Immature natural killer cell (primary cell): Measurements from ENCODE around the gene SOD1. TPM values are rescaled to one million over a fixed set of nuclear protein-coding genes. Genes with fewer than 3 reads are reported as not detected.
A peak's percentile ranks its signal among the peaks of the same experiment; 100 is the strongest.

Experiments
- DNase-seq, 3 donors: peaks; one replicate each; pipeline ENCODE4 v3.0.0; 2022; ENCODE audit warnings: mixed read lengths in 1 of 3
- H3K27ac Mint-ChIP-seq, 6 donors: one replicate each; pipeline ENCODE4 v1.8.0; 2020; ENCODE audit warnings: mixed read lengths in 6 of 6, mild to moderate bottlenecking in 5 of 6, inconsistent platforms in 4 of 6, moderate library complexity in 3 of 6
- H3K27me3 Mint-ChIP-seq, 3 donors: one replicate each; pipeline ENCODE4 v1.8.0; 2020 to 2021; ENCODE audit warnings: low read depth in 3 of 3, mild to moderate bottlenecking in 3 of 3, mixed read lengths in 3 of 3, moderate library complexity in 3 of 3, inconsistent platforms in 1 of 3
- H3K36me3 Mint-ChIP-seq, 3 donors: one replicate each; pipeline ENCODE4 v1.8.0; 2020; ENCODE audit warnings: mixed read lengths in 3 of 3, inconsistent platforms in 2 of 3, mild to moderate bottlenecking in 2 of 3
- H3K4me1 Mint-ChIP-seq, 2 donors: one replicate each; pipeline ENCODE4 v1.8.0; 2020; ENCODE audit warnings: inconsistent platforms in 2 of 2, mild to moderate bottlenecking in 2 of 2, mixed read lengths in 2 of 2, moderate library complexity in 1 of 2
- H3K4me3 Mint-ChIP-seq, 5 donors: one replicate each; pipeline ENCODE4 v1.8.0; 2020; ENCODE audit warnings: mild to moderate bottlenecking in 5 of 5, mixed read lengths in 5 of 5, inconsistent platforms in 3 of 5, moderate library complexity in 3 of 5
- H3K9me3 Mint-ChIP-seq, 6 donors: one replicate each; pipeline ENCODE4 v1.8.0; 2020; ENCODE audit warnings: mild to moderate bottlenecking in 6 of 6, mixed read lengths in 6 of 6, inconsistent platforms in 4 of 6, moderate library complexity in 3 of 6
- polyA plus RNA-seq, 3 donors: library from polyadenylated mRNA; unstranded; fragments of 300-500 nt; fragmentation: Illumina TruSeq; gene quantifications; one replicate each; pipeline ENCODE4 v1.2.3, GENCODE V29; 2021

SOD1 gene
- polyA plus RNA-seq, 3 donors from 2014 or later: 265 to 433 (median 333) TPM

DNA sequence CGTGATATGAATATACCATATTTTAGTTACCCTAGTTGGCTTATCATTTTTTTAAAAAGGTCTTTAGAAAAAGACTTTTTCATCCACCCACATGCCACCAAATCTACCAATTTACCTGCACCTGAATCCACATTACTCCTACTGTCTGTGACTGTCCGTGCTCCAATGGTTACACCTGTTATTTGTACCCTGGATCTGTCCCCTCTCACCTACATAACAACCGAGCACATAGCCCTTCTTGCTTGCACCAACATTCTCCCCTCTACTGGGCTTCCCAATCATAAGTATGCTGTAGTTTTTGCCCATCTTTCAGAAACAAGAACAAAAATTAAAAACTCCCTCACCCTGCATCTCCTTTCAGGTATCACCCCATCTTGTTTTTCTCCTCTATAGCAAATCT lies 17.6 kb downstream of the SOD1 start:
- H3K4me3 Mint-ChIP-seq: no peak overlapping the region
- no peak overlapping the region for H3K27ac Mint-ChIP-seq
- DNase-seq: no peak
- H3K4me1 Mint-ChIP-seq: no peaks in the 10 kb centered on the region
- H3K9me3 Mint-ChIP-seq: no peaks in the 10 kb centered on the region
- peaks cover 0 to 5% (median 0%) of the 10 kb centered on the region in 3 donors for H3K36me3 Mint-ChIP-seq
- H3K27me3 Mint-ChIP-seq: peaks cover 0 to 1% (median 0%) of the 10 kb centered on the region in 3 donors

DNA sequence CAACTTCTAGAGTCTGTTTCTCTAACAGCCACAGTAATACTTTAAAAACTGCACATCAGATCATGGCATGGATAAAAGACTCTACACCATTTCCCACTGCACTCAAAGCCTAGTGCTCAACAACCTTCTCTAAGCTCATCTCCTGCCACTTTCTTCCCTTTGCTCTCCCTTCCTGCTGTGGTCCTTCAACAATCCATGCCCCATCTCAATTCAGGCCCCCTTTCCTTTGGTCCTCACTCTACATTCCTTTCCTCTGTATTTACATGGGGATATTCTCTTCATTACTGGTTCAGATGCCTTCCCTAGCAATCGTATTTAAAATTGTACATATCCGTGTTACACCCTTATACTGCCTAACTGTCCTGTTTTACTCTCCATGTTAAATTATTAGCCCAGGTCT lies 19.0 kb downstream of the SOD1 start:
- no peak overlapping the region for H3K27ac Mint-ChIP-seq
- H3K9me3 Mint-ChIP-seq: no peaks in the 10 kb centered on the region
- no peak for DNase-seq
- no peaks in the 10 kb centered on the region for H3K4me1 Mint-ChIP-seq
- H3K27me3 Mint-ChIP-seq: peaks cover 0 to 2% (median 0%) of the 10 kb centered on the region in 3 donors
- H3K36me3 Mint-ChIP-seq: peaks cover 0 to 15% (median 10%) of the 10 kb centered on the region in 3 donors
- H3K4me3 Mint-ChIP-seq: no peak overlapping the region

DNA sequence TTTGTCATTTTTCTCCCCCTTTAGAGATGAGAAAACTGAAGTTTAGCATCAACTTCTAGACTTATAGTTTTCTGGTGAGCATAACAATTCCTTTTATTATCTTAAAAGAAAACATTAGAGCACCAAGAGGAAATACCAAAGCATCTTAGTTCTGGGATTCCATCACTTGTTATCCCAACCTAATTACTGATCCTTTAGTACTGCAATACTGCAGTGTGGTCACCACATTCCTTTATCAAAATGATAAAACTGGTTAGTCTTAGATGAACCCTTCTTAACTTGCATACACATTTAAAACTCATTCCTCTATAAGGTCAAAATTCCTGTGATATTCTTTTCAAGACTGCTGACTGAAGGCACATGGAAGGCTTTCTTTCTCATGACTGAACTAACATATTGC lies 23.1 kb downstream of the SOD1 start:
- Mint-ChIP-seq H3K27me3 (peaks cover 0 to 3% (median 2%) of the 10 kb centered on the region in 3 donors), H3K4me3 (no peak overlapping the region), H3K9me3 (no peaks in the 10 kb centered on the region), H3K36me3 (peaks cover 4 to 45% (median 27%) of the 10 kb centered on the region in 3 donors), H3K4me1 (no peaks in the 10 kb centered on the region), H3K27ac (peak overlapping the region in 2 of 6 donors; percentile 17 to 36)
- no peak for DNase-seq

GRCh38 chr21:31683029-31683428 lies 23.5 kb downstream of the SOD1 start:
- H3K4me3 Mint-ChIP-seq: no peak overlapping the region
- peak overlapping the region in 2 of 6 donors; percentile 26 to 36 for H3K27ac Mint-ChIP-seq
- H3K9me3 Mint-ChIP-seq: no peaks in the 10 kb centered on the region
- peaks cover 0 to 3% (median 2%) of the 10 kb centered on the region in 3 donors for H3K27me3 Mint-ChIP-seq
- H3K4me1 Mint-ChIP-seq: no peaks in the 10 kb centered on the region
- no peak for DNase-seq
- H3K36me3 Mint-ChIP-seq: peaks cover 4 to 47% (median 27%) of the 10 kb centered on the region in 3 donors

DNA sequence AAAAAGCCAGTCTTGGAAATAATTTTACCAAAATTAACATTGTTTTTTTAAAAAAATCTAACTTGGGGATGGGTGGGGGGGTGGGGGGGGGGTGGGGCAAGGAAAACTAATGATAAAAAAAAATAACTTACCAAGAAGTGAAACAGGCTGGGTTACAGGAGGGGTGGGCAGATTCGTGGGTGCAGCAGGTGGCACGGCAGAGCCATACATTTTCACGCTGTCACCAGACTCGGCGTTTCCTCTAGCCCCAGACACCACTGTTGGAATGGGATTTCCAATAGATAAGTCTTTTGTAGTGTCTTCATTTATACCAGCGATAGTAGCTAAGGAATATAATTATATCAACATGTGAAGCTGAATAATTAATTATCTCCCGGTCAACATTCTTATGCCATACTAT lies 25.4 kb downstream of the SOD1 start:
- Mint-ChIP-seq H3K4me1 (no peaks in the 10 kb centered on the region), H3K4me3 (no peak overlapping the region), H3K9me3 (no peaks in the 10 kb centered on the region), H3K27me3 (peaks cover 0 to 5% (median 2%) of the 10 kb centered on the region in 3 donors), H3K36me3 (peaks cover 7 to 53% (median 30%) of the 10 kb centered on the region in 3 donors), H3K27ac (peak overlapping the region in 1 of 6 donors; percentile 18)
- DNase-seq: no peak

DNA sequence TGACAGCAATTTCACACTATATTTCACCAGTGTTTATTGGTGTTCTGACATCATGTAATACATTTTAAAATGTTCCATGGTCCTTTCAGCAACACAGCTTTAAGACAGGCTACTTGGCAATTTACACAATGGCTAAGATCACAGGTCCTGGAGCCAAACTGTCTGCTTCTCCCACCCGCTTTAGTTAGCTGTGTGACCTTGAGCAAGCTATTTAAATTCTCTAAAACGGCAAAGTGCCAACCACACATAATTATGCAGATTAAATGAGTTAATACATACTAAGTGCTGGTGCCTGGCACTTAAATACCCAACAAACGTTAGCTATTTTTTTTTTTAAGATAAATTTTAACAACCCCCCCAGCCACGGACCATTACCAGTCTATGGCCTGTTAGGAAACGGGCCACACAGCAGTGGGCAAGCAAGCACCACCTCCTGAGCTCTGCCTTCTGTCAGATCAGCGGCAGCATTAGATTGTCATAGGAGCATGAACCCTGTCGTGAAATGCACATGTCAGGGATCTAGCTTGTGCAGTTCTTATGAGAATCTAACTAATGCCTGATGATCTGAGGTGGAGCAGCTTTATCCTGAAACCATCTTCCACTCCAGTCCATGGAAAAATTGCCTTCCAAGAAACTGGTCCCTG lies 26.9 kb downstream of the SOD1 start:
- H3K4me1 Mint-ChIP-seq: no peaks in the 10 kb centered on the region
- no peak for DNase-seq

DNA sequence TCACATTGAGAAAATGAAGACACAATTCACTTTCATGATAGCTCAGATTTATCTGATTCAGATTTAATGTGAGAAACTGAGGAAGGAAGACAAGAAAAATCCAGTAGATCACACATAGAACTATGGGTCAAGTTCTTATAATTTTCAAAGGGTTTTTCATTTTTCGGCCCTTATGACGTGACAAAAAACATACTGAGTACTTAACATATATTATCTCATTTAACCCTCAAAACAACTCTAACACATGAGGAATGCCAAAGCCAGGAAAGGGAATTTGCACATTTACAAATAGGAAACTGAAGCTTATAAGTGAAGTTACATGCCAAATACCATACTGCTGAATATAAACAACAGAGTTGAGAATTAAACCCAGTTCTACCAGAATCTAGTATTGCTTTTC lies 27.6 kb downstream of the SOD1 start:
- Mint-ChIP-seq H3K9me3 (no peaks in the 10 kb centered on the region), H3K36me3 (peaks cover 9 to 58% (median 38%) of the 10 kb centered on the region in 3 donors), H3K27me3 (peaks cover 0 to 5% (median under 1%) of the 10 kb centered on the region in 3 donors), H3K4me1 (no peaks in the 10 kb centered on the region), H3K27ac (no peak overlapping the region), H3K4me3 (no peak overlapping the region)
- DNase-seq: no peak

More for the DNA sequence above, 26.9 kb downstream of the SOD1 start:
- peaks cover 0 to 5% (median 2%) of the 10 kb centered on the region in 3 donors for H3K27me3 Mint-ChIP-seq
- H3K36me3 Mint-ChIP-seq: peaks cover 9 to 62% (median 38%) of the 10 kb centered on the region in 3 donors
- no peak overlapping the region for H3K4me3 Mint-ChIP-seq
- no peaks in the 10 kb centered on the region for H3K9me3 Mint-ChIP-seq
- no peak overlapping the region for H3K27ac Mint-ChIP-seq

DNA sequence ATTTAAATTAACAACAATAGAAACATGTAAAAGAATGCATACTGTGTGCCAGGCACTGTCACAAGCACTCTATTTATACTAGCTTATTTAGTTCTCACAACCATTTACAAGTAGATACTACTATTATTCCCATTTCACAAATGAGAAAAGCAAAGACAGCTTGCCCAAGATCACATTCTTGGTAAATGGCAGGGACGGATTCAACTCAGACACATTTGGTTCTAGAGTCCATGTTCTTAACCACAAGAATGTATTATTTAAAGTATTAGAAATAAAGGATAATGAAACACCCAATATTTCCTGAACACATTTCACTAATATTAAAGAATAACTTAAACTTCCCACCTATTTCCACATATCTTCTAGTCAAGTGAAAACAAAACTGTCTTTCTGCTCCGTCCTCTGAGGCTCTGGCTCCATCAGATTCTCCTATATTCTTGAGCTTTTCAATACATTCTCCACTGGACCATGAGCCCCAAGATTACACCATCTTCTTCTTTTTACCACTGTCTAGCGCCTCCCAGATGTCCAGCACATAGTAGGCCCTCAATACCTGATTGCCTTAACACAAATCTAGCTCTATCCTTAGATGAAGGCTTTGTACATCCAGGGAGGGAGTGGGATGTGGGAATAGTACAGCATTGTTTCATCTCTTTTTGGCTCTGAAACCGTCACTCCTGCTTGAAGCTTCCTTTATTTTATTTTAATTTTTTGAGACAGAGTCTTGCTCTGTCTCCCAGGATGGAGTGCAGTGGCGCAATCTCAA lies 29.3 kb downstream of the SOD1 start:
- Mint-ChIP-seq H3K4me1 (no peaks in the 10 kb centered on the region), H3K27me3 (peaks cover 0 to 5% (median 0%) of the 10 kb centered on the region in 3 donors), H3K36me3 (peaks cover 13 to 57% (median 34%) of the 10 kb centered on the region in 3 donors), H3K4me3 (no peak overlapping the region), H3K9me3 (no peaks in the 10 kb centered on the region), H3K27ac (peak overlapping the region in 2 of 6 donors; percentile 14 to 35)
- DNase-seq: no peak

GRCh38 chr21:31693222-31693621 lies 33.7 kb downstream of the SOD1 start:
- Mint-ChIP-seq H3K4me3 (no peak overlapping the region), H3K9me3 (no peaks in the 10 kb centered on the region), H3K27ac (no peak overlapping the region), H3K36me3 (peaks cover 8 to 45% (median 21%) of the 10 kb centered on the region in 3 donors), H3K4me1 (no peaks in the 10 kb centered on the region), H3K27me3 (peaks cover 0 to 2% (median 0%) of the 10 kb centered on the region in 3 donors)
- DNase-seq: no peak

DNA sequence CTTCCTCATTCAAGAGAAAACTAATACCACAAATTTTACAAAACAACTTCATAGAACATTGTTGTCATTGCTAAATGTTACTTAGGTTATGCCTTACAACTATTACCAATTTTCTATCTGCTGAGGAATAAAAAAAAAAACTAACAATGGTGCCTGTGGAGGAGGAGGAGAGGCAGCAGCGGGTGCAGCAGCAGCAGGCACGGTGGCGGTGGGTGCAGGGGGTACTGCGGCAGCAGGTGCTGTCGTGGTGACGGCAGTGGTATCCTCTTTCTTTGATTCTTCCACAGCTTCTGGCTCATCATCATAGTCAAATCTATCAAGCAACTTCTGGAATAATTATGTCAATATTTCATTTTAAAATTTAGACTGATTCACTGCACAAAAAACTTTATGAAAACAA lies 36.9 kb downstream of the SOD1 start:
- peaks cover 9 to 44% (median 20%) of the 10 kb centered on the region in 3 donors for H3K36me3 Mint-ChIP-seq
- peak overlapping the region in 1 of 6 donors; percentile 60 for H3K27ac Mint-ChIP-seq
- no peak for DNase-seq
- no peak overlapping the region for H3K4me3 Mint-ChIP-seq
- peaks cover 0 to 2% of the 10 kb centered on the region in 2 donors for H3K4me1 Mint-ChIP-seq
- no peaks in the 10 kb centered on the region for H3K9me3 Mint-ChIP-seq
- H3K27me3 Mint-ChIP-seq: no peaks in the 10 kb centered on the region

- Mint-ChIP-seq H3K4me1 (peaks cover 0 to 2% of the 10 kb centered on the region in 2 donors), H3K9me3 (no peaks in the 10 kb centered on the region), H3K27ac (no peak overlapping the region), H3K27me3 (peaks cover 0 to 2% (median 0%) of the 10 kb centered on the region in 3 donors), H3K4me3 (no peak overlapping the region), H3K36me3 (peaks cover 9 to 42% (median 26%) of the 10 kb centered on the region in 3 donors)
- no peak for DNase-seq
Observed at GRCh38 chr21:31698461-31698860, 39.0 kb downstream of the SOD1 start.

GRCh38 chr21:31700040-31700439 lies 40.5 kb downstream of the SOD1 start:
- no peaks in the 10 kb centered on the region for H3K9me3 Mint-ChIP-seq
- H3K27me3 Mint-ChIP-seq: peaks cover 0 to 2% (median 0%) of the 10 kb centered on the region in 3 donors
- H3K27ac Mint-ChIP-seq: no peak overlapping the region
- no peak for DNase-seq
- H3K4me3 Mint-ChIP-seq: no peak overlapping the region
- peaks cover 5% of the 10 kb centered on the region in 2 donors for H3K4me1 Mint-ChIP-seq
- peaks cover 9 to 32% (median 21%) of the 10 kb centered on the region in 3 donors for H3K36me3 Mint-ChIP-seq

DNA sequence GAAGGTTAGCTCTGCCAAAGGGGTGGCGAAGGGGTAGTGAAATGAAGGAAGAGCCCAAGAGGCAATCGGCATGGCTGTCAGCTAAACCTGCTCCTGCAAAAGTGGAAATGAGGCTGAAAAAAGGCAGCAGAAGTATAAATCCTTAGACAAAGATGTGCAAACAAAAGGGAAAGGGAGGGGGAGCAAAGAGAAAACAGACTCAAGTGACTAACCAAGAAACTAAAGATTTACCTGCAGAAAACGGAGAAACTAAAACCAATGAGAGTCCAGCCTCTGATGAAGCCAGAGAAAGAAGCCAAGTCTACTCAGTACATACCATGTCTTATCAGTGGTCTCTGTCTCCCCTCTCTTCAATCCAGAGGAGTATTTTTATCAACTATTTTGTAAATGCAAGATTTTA lies 47.1 kb downstream of the SOD1 start:
- H3K36me3 Mint-ChIP-seq: peaks cover 2 to 10% (median 7%) of the 10 kb centered on the region in 3 donors
- H3K27ac Mint-ChIP-seq: peak overlapping the region in 1 of 6 donors; percentile 0
- H3K27me3 Mint-ChIP-seq: peaks cover 0 to 2% (median 1%) of the 10 kb centered on the region in 3 donors
- no peak for DNase-seq
- no peaks in the 10 kb centered on the region for H3K9me3 Mint-ChIP-seq
- H3K4me3 Mint-ChIP-seq: no peak overlapping the region
- H3K4me1 Mint-ChIP-seq: peaks cover 52 to 61% of the 10 kb centered on the region in 2 donors

GRCh38 chr21:31707499-31707898 lies 48.0 kb downstream of the SOD1 start:
- Mint-ChIP-seq H3K9me3 (no peaks in the 10 kb centered on the region), H3K4me1 (peaks cover 57 to 68% of the 10 kb centered on the region in 2 donors), H3K4me3 (no peak overlapping the region), H3K36me3 (peaks cover 0 to 6% (median 0%) of the 10 kb centered on the region in 3 donors), H3K27me3 (peaks cover 1 to 2% (median 2%) of the 10 kb centered on the region in 3 donors), H3K27ac (no peak overlapping the region)
- DNase-seq: no peak
